ENCODE measurements around the gene NRXN3. TPM values are rescaled to one million over a fixed set of nuclear protein-coding genes. Genes with fewer than 3 reads are reported as not detected.

Gene NRXN3
- total and polyA plus RNA-seq, 4 donors, result 21.9 to 73.4 (median 65.7) TPM

DNA sequence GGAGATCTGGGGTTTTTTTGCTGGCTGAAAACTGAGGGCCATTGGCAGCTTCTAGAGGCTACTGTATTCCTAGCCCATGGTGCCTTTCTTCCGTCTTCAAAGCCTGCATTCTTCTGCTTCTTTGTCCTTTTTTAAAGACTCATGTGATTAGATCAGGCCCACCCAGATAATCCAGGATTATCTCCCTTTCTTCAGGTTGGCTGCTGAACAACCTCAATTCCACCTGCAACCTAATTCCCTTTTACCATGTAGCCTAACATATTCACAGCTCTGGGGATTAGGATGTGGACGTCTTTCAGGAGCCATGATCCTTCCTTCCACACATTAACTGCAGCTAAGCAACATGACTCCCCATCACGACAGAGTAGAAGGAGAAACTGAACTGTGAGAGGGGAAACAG, 1055.6 kb downstream of the NRXN3 start:
- Histone ChIP-seq H3K36me3 (ENCODE audit: control insufficient read depth, insufficient read depth, low read length) (no peaks in the 10 kb centered on the region), H3K4me3 (ENCODE audit: low read depth, low read length) (no peak overlapping the region), H3K4me1 (ENCODE audit: control insufficient read depth, insufficient read depth, low read length) (no peaks in the 10 kb centered on the region), H3K27ac (ENCODE audit: low read depth, low read length) (no peak overlapping the region), H3K27me3 (ENCODE audit: control insufficient read depth, insufficient read depth, low read length) (no peaks in the 10 kb centered on the region), H3K9me3 (ENCODE audit: control insufficient read depth, insufficient read depth, low read length) (no peaks in the 10 kb centered on the region)
- WGBS (ENCODE audit: insufficient coverage), result 36% methylated on average over 1 of the region's 3 CpGs
- no peak for DNase-seq (ENCODE audit: low read depth in 4 of 6, low spot score in 6 of 6)

DNA sequence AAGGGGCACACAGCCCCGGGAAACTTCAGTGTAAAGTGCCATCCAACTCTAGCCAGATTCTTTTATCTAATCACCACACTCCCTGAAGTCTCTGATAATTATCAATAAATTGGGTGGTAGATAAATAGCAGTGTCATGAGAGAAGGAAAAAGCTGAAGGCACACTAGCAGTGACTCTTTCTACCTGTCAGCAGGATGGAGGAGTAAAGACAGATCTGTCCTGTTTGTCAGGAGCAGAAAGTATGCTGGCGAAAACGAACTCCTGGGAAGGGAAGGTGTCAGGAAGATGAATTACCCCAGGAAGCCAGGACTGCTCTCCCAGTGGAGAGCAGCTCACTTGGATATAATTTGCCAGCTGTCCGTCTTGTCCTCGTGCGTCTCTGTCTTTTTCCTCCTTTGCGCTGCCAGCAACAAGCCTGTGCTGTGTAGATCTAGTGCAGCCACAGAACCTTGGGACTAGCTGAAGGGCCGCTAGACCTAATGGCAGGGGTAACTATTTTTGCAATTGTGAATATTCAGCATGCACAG, 1059.3 kb downstream of the NRXN3 start:
- WGBS (ENCODE audit: insufficient coverage), result 24% methylated on average over 6 of the region's 8 CpGs

DNA sequence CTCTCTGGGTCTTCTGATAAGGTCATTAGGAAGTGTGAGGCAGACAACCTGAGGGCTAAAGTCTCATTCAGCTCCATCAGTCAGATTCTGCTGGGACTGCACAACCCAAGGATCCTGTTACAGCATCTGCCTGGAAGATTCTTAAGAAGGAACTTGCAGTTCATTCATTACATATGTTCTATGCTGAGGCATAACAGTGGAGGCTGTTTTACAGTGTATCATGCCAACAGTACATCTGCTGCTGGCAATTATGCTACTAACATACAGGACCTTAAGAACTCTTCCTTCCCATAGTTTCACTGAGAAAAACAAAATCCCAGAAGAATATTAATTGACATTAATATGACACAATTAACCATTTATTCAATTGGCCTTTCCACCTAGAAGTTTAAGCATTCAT, 1072.5 kb downstream of the NRXN3 start:
- Histone ChIP-seq H3K9me3 (ENCODE audit: control insufficient read depth, insufficient read depth, low read length) (no peaks in the 10 kb centered on the region), H3K36me3 (ENCODE audit: control insufficient read depth, insufficient read depth, low read length) (no peaks in the 10 kb centered on the region), H3K27ac (ENCODE audit: low read depth, low read length) (no peak overlapping the region), H3K4me3 (ENCODE audit: low read depth, low read length) (no peak overlapping the region), H3K27me3 (ENCODE audit: control insufficient read depth, insufficient read depth, low read length) (no peaks in the 10 kb centered on the region), H3K4me1 (ENCODE audit: control insufficient read depth, insufficient read depth, low read length) (no peaks in the 10 kb centered on the region)
- DNase-seq (ENCODE audit: low read depth in 4 of 6, low spot score in 6 of 6), result peak in 2 of 6 donors; percentile 15 to 64

More for the DNA sequence above, 1059.3 kb downstream of the NRXN3 start:
- Histone ChIP-seq H3K27me3 (ENCODE audit: control insufficient read depth, insufficient read depth, low read length) (no peaks in the 10 kb centered on the region), H3K4me1 (ENCODE audit: control insufficient read depth, insufficient read depth, low read length) (no peaks in the 10 kb centered on the region), H3K27ac (ENCODE audit: low read depth, low read length) (no peak overlapping the region), H3K4me3 (ENCODE audit: low read depth, low read length) (no peak overlapping the region), H3K36me3 (ENCODE audit: control insufficient read depth, insufficient read depth, low read length) (no peaks in the 10 kb centered on the region), H3K9me3 (ENCODE audit: control insufficient read depth, insufficient read depth, low read length) (no peaks in the 10 kb centered on the region)
- DNase-seq (ENCODE audit: low read depth in 4 of 6, low spot score in 6 of 6), result no peak

DNA sequence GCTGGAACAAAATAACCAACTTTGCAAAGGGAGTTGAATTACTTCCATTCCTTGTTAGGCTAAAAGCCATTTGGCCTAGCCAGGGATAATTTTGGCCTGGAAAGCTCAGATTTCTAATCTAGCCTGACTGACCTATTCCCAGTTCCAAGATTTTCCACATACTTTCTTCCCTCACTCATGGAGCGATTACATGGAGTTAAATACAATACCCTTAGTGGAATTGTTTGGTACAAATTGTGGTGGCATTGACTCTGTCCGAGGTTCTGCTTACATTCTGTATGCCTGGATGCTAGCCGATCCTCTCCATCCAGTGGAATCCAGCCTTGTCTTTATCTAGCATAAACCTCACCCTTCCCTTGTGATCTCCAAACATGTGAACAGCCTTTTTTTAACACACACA, 1076.0 kb downstream of the NRXN3 start:
- DNase-seq (ENCODE audit: low read depth in 4 of 6, low spot score in 6 of 6), result no peak
- no peaks in the 10 kb centered on the region for H3K27me3 ChIP-seq (ENCODE audit: control insufficient read depth, insufficient read depth, low read length)
- no peak overlapping the region for H3K4me3 ChIP-seq (ENCODE audit: low read depth, low read length)
- no peaks in the 10 kb centered on the region for H3K4me1 ChIP-seq (ENCODE audit: control insufficient read depth, insufficient read depth, low read length)
- 71% methylated on average over 2 of the region's 3 CpGs for WGBS (ENCODE audit: insufficient coverage)
- no peak overlapping the region for H3K27ac ChIP-seq (ENCODE audit: low read depth, low read length)
- H3K36me3 ChIP-seq (ENCODE audit: control insufficient read depth, insufficient read depth, low read length), result no peaks in the 10 kb centered on the region
- no peaks in the 10 kb centered on the region for H3K9me3 ChIP-seq (ENCODE audit: control insufficient read depth, insufficient read depth, low read length)

DNA sequence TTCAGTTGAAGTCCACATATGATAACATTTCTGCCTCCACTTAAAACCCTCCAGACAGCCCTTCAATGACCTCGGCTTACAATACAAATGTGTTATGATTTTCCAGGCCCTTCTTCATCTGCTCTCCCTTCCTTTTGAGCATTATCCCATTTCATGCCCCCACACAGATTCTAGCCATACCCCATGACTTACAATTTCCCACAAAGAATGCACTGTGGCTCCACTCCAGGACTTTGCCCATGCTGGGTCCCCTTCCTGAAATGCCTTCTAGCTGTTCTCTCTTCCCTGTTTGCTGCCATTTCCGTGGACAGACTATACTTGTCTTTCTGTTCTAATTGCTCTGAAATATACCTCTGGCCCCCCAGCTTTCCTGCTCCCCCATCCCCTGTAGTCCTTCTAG, 1078.0 kb downstream of the NRXN3 start:
- Histone ChIP-seq H3K27ac (ENCODE audit: low read depth, low read length) (no peak overlapping the region), H3K9me3 (ENCODE audit: control insufficient read depth, insufficient read depth, low read length) (no peaks in the 10 kb centered on the region), H3K4me3 (ENCODE audit: low read depth, low read length) (no peak overlapping the region), H3K36me3 (ENCODE audit: control insufficient read depth, insufficient read depth, low read length) (no peaks in the 10 kb centered on the region), H3K4me1 (ENCODE audit: control insufficient read depth, insufficient read depth, low read length) (no peaks in the 10 kb centered on the region), H3K27me3 (ENCODE audit: control insufficient read depth, insufficient read depth, low read length) (no peaks in the 10 kb centered on the region)
- no peak for DNase-seq (ENCODE audit: low read depth in 4 of 6, low spot score in 6 of 6)
- WGBS (ENCODE audit: insufficient coverage), result 91% methylated on average over 2 of the region's 2 CpGs

DNA sequence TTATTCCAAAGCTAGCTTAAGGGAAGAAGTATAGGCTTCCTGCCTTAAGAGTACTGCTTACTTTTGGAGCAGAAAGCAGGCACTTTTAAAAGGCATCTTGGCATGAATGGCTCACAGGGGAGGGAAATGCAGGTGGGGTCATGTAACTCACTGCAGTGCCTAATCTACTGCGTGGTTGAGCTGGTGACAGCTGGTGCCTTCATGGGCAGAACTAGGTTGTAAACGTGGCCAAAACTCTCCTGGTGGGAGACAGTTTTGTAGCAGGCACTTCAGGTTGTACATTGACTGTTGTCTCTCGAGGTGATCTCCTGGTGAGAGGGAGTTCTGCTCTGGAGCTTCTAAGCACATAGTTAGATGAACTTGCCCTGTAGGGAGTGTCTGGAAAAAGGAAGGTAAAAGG, 1078.6 kb downstream of the NRXN3 start:
- Histone ChIP-seq H3K27ac (ENCODE audit: low read depth, low read length) (no peak overlapping the region), H3K9me3 (ENCODE audit: control insufficient read depth, insufficient read depth, low read length) (no peaks in the 10 kb centered on the region), H3K36me3 (ENCODE audit: control insufficient read depth, insufficient read depth, low read length) (no peaks in the 10 kb centered on the region), H3K4me1 (ENCODE audit: control insufficient read depth, insufficient read depth, low read length) (no peaks in the 10 kb centered on the region), H3K27me3 (ENCODE audit: control insufficient read depth, insufficient read depth, low read length) (no peaks in the 10 kb centered on the region), H3K4me3 (ENCODE audit: low read depth, low read length) (no peak overlapping the region)
- no peak for DNase-seq (ENCODE audit: low read depth in 4 of 6, low spot score in 6 of 6)
- WGBS (ENCODE audit: insufficient coverage), result 59% methylated on average over 3 of the region's 3 CpGs

DNA sequence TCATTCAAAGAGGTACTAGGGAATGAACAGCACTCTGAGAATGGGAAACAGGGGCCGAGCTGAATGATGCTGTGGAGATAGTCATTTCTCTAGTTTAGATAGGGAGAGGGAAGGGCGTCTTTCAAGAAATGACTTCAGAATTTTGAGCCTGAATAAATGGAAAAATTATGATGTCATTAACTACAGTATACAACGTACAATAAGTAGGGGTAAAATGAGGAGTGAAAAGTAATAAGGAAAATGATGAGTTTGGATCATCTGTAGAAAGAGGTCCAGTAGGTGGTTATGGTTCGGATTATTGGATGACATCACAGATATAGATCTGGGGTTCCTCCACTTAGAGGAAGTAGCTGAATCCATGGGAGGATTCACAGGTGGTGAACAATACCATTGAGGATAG, 1081.1 kb downstream of the NRXN3 start:
- H3K4me1 ChIP-seq (ENCODE audit: control insufficient read depth, insufficient read depth, low read length), result peaks cover 2% of the 10 kb centered on the region
- no peak overlapping the region for H3K27ac ChIP-seq (ENCODE audit: low read depth, low read length)
- no peaks in the 10 kb centered on the region for H3K36me3 ChIP-seq (ENCODE audit: control insufficient read depth, insufficient read depth, low read length)
- no peak for DNase-seq (ENCODE audit: low read depth in 4 of 6, low spot score in 6 of 6)
- H3K27me3 ChIP-seq (ENCODE audit: control insufficient read depth, insufficient read depth, low read length), result no peaks in the 10 kb centered on the region
- 71% methylated on average over 2 of the region's 4 CpGs for WGBS (ENCODE audit: insufficient coverage)
- no peak overlapping the region for H3K4me3 ChIP-seq (ENCODE audit: low read depth, low read length)
- no peaks in the 10 kb centered on the region for H3K9me3 ChIP-seq (ENCODE audit: control insufficient read depth, insufficient read depth, low read length)

DNA sequence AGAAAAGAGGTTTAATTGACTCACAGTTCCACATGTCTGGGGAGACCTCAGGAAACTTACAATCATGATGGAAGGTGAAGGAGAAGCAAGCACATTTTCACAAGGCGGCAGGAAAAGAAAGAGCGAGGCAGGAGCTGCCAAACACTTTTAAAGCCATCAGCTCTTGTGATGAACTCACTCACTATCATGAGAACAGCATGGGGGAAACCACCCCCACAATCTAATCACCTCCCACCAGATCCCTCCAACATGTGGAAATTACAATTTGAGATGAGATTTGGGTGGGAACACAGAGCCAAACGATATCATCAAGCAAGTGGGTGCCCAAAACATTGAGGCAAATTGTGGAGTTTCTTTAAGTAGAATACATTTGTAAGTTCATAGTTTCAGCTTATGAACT, 1083.4 kb downstream of the NRXN3 start:
- no peak for DNase-seq (ENCODE audit: low read depth in 4 of 6, low spot score in 6 of 6)
- WGBS (ENCODE audit: insufficient coverage), result 60% methylated on average over 1 of the region's 3 CpGs
- H3K36me3 ChIP-seq (ENCODE audit: control insufficient read depth, insufficient read depth, low read length), result no peaks in the 10 kb centered on the region
- H3K4me3 ChIP-seq (ENCODE audit: low read depth, low read length), result no peak overlapping the region
- no peaks in the 10 kb centered on the region for H3K9me3 ChIP-seq (ENCODE audit: control insufficient read depth, insufficient read depth, low read length)
- peaks cover 2% of the 10 kb centered on the region for H3K4me1 ChIP-seq (ENCODE audit: control insufficient read depth, insufficient read depth, low read length)
- H3K27ac ChIP-seq (ENCODE audit: low read depth, low read length), result no peak overlapping the region
- H3K27me3 ChIP-seq (ENCODE audit: control insufficient read depth, insufficient read depth, low read length), result no peaks in the 10 kb centered on the region

DNA sequence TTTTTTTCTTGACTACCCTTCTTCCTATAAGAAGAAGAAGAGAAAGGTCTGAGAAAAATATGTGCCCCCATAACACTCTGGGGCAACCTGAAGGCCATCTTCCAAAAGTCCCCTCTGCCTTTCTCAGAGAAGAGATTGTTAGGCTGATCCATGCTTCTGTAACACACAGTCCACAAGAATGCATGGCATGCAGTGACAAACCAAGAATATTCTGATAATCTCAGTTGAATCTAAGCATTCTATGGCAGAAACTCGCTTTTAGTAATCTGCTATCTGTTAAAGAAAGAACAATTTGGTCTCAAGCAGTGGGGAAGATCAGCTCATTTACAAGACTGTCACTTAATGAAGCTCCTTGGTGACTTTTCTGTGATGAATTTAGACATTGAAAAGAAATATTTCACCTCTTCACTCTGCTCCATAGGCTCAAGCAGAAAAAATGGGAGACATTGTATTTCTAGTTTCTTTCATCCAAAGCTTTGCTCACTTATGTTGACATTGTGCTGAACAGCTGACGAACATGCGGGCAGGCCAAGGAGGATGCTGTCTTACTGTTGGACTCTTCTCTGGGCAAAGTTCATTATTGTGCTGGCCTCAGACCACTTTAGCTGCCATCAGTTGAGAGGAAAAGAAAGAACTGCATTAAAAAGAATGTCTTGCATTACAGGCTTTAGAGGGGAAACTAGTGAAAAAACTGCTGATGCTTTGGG, 1084.0 kb downstream of the NRXN3 start:
- Histone ChIP-seq H3K27me3 (ENCODE audit: control insufficient read depth, insufficient read depth, low read length) (no peaks in the 10 kb centered on the region), H3K4me1 (ENCODE audit: control insufficient read depth, insufficient read depth, low read length) (peaks cover 2% of the 10 kb centered on the region), H3K4me3 (ENCODE audit: low read depth, low read length) (no peak overlapping the region), H3K9me3 (ENCODE audit: control insufficient read depth, insufficient read depth, low read length) (no peaks in the 10 kb centered on the region), H3K36me3 (ENCODE audit: control insufficient read depth, insufficient read depth, low read length) (no peaks in the 10 kb centered on the region), H3K27ac (ENCODE audit: low read depth, low read length) (peak overlapping the region; percentile 43)
- WGBS (ENCODE audit: insufficient coverage), result 93% methylated on average over 2 of the region's 3 CpGs
- no peak for DNase-seq (ENCODE audit: low read depth in 4 of 6, low spot score in 6 of 6)

DNA sequence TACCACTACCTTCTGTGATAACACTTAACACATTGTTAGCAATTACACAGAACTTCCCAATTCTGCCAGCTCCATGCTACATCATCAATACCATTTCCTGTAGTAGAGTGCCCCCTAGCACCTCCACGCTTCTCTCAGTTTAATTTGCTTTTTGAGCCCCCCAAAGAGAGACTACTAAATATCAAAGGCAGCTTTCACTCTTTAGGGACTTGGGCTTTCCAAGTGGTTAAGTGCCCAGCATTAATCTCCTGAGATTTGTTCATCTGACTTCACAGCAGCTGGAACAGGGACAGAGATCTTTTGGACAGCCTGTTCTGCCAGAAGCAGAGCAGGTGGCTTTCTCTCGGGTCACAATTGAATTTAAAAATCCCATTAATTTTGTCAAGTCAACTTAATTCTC, 1086.2 kb downstream of the NRXN3 start:
- WGBS (ENCODE audit: insufficient coverage), result 33% methylated on average over 1 of the region's 2 CpGs
- DNase-seq (ENCODE audit: low read depth in 4 of 6, low spot score in 6 of 6), result peak in 1 of 6 donors; percentile 52
- Histone ChIP-seq H3K36me3 (ENCODE audit: control insufficient read depth, insufficient read depth, low read length) (no peaks in the 10 kb centered on the region), H3K27me3 (ENCODE audit: control insufficient read depth, insufficient read depth, low read length) (no peaks in the 10 kb centered on the region), H3K4me1 (ENCODE audit: control insufficient read depth, insufficient read depth, low read length) (peaks cover 2% of the 10 kb centered on the region), H3K4me3 (ENCODE audit: low read depth, low read length) (no peak overlapping the region), H3K27ac (ENCODE audit: low read depth, low read length) (no peak overlapping the region), H3K9me3 (ENCODE audit: control insufficient read depth, insufficient read depth, low read length) (no peaks in the 10 kb centered on the region)
